SKM-1 (cell line): Measurements from ENCODE around the gene AHCTF1.
"Not testable (repeated sequence)": the region's sequence is repeated elsewhere in the genome, so short reads cannot be mapped to it uniquely, and the experiment has no call there.

Experiments
- DNase-seq: peaks from one replicate; lab custom pipeline; 2025; ENCODE audit not compliant: unreplicated experiment; lab: John Stamatoyannopoulos, UW

Gene AHCTF1

DNA sequence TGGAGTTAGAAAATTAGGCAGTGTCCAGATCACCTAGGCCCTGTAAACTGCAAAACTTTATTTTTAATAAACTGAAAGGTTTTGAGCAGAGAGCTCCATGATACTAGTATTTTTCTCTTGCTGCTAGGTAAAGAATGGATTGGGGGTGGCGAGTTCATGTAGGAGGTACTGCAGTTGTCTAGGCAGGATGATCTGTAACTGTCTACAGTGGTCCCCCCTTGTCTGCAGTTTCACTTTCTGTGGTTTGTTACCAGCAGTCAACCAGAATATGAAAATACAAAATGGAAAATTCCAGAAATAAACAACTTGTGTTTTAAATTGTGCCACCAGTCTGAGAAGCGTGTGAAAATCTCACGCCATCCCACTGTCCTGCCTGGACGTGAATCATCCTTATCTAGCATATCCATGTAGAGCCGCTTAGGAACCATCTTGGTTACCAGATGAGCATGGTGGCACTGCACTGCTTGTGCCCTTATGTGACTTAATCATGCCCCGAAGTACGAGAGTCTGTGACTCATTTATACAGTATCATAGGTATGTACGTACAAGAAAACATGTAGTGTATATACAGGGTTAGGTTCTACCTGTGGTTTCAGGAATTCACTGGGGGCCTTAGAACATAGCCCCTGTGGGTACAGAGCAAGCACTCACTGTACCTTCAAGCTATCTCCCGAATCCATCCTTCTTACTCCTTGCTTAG, 94.2 kb downstream of the AHCTF1 start:
- no peak for DNase-seq

DNA sequence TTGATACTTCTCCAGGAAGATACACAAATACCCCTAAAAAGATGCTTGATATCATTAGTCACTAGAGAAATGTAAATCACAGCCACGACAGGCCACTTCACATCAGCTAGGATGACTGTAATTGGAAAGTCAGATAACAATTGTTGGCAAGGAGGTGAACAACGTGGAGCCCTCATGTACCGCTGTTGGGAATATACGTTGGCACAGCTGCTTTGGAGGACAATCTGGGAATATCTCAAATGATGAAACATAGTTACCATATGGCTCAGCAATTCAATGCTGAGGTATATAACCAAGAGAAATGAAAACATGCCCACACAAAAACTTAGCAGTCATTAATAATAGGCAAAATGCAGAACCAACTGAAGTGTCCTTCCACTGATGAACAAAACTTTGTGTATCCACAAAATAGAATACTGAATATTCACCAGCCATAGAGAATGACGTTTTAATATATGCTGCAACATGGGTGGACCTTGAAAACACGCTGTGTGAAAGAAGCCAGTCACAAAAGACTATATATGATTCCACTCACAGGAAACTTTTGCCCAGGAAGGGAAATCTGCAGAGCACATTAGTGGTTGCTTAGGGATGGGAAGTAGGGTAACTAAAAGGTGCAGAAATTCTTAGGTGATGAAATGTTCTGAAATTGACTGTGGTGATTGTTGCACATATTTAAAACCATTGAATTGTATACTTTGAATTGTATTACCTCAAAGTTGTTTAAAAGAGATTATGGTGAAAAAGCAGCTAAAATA, 95.4 kb downstream of the AHCTF1 start:
- DNase-seq = no peak

DNA sequence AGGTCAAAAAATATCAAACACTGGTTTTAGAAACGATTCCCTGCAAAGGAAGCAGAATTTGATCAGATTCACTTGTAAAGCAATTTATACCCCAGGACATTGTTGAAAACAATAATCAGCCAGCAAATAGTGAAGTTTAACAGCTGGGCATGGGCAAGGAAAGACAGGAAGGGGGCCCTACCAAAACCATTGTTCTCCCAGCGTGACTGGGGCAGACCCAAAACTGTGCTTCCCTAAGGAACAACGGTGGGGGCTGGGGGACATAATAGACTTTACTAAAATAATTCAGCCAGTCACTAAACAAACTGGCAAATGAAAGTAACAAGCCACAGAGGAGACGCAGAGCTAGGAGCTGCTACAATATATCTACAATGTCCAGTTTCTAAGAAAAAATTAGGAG, 100.2 kb downstream of the AHCTF1 start:
- DNase-seq = no peak

DNA sequence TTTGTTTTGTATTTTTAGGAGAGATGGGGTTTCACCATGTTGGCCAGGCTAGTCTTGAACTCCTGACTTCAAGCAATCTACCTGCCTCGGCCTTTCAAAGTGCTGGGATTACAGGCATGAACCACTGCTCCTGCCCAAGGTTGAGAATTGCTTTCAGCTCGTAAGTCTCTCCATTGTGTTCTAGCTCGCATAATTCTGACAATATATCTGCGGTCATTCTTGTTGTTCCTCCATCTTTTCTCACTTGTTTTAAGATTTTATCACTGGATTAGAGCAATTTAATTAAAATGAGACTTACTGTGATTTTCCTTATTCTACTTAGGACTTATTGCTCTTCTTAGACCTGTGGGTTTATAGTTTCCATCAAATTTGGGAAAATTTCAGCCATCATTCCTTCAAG, 102.9 kb downstream of the AHCTF1 start:
- DNase-seq = no peak

DNA sequence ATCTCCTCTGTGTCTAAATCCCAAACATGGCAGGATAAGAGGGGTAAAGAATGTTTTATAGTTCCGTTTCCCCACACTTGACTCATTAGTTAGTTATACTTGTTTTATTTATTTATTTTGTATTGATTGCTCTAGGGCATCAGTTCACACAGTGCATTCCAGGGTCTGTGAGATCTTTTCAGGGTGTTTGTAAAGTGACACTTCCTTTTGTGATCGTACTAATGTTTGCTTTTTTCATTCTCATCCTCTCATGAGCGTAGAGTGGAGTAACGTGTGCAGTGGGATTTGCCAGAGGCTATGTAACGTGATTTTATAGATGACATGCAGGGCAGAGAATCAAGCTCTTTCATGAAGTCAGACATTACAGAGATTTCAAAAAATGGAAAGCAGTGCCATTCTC, 104.4 kb downstream of the AHCTF1 start:
- no peak for DNase-seq

DNA sequence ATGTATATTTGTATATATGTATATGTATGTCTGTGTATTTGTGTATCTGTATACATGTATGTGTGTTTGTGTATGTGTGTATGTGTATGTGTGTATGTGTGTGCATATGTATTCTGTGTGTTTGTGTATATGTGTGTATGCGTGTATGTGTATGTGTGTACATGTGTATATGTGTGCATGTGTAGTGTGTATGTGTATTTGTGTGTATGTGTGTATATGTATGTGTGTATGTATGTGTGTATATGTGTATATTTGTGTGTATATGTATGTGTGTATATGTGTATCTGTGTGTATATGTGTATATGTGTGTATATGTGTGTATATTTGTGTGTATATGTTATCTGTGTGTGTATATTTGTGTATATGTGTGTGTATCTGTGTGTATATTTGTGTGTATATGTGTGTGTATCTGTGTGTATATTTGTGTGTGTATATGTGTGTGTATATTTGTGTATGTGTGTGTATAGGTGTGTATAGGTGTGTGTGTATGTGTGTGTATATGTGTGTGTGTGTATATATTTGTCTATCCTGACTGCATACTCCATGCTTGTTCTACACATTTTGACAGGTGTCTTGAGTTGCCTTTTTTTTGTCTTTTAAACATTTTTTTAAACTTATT, 106.1 kb downstream of the AHCTF1 start:
- no peak for DNase-seq

DNA sequence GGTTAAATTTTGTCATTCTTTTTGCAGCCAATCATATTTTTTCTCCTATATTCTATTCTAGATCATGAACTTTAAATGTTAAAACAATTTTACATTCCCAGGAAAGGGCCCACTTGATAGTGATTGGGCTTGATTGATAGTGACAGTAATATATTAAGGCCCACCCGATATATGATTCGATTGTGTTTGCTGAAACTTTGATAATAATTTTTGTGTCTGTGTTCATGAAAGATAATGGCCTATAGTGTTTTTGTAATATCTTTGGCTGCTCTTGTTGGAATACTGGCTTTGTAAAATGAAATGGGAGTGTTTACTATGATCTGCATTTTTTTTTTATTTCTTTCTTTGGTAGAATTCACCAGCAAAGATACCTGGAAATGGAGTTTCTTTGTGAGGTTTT, 107.2 kb downstream of the AHCTF1 start:
- no peak for DNase-seq

DNA sequence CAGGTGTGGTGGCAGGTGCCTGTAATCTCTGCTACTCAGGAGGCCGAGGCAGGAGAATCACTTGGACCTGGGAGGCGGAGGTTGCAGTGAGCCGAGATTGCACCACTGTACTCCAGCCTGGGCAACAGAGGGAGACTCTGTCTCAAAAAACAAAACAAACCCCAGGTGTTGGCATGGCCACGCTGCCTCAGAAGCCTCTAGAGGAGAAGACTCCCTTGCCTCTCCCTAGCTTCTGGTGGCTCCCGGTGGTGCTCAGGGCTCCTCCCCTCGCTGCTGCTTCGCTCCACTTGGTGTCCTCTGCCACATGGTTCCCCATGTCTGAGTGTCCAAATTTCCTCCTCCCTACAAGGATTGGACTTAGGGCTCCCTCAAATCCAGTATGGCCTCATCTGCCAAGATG, 109.6 kb downstream of the AHCTF1 start:
- DNase-seq = not testable (repeated sequence)

DNA sequence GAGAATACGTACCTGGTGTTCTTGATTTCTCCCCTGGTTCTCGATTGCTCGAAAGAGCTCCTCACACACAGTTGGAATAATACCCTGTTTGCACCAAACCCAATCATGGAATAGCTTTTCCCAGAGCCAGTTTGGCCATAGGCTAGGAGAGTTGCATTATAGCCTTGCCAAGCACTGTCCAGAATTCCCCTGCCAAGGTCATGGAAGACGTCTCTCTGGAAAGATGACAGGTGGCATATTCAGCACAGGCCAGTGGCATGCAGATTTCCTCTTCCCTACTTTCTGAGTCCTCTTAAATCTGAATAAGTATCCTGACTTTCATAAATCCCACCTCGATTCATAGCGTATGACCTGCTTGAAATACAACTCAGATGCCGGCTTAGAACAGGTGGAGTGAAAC, 111.1 kb downstream of the AHCTF1 start:
- no peak for DNase-seq

DNA sequence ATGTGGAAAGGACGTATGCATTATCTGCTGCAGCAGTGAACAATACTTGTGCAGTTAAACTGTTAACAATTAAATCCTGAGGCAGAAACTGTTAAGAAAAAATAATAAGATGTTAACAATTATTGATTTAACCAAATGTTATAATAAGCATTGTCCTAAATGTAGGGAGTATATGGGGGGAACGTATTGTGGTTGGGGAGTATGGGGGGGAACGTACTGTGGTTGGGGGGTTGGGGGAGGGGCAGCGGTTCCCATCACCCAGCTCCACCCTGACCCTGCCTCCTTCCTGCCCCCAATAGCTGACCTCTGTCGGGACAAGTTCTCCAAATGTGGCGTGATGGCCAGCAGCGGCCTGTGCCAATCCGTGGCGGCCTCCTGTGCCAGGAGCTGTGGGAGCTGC, 114.0 kb downstream of the AHCTF1 start:
- peak; percentile 82 for DNase-seq

DNA sequence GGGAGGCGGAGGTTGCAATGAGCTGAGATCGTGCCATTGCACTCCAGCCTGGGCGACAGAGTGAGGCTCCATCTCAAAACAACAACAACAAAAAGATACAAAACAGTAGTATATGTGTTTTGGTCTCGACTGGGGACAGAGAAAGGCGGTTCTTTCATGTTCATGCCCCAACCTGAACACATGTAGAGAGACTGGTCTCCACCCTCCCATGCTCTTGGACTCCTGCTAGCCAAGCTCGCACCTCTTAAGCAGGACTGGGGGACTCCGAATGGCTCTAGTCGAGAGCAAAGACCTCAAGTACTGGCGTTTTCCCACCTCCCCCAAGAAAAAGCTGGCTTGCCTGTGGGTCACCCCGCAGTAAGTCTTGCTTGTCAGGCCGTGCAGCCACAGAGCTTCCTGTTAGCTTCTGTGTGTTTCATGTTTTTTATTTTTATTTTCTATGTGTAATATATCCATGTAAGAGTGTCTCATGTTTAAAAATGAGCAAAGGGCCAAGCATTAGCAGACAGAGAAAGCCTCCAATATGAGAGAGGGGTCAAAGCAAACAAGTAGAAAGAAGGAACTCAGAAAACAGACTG, 116.0 kb downstream of the AHCTF1 start:
- DNase-seq = no peak

DNA sequence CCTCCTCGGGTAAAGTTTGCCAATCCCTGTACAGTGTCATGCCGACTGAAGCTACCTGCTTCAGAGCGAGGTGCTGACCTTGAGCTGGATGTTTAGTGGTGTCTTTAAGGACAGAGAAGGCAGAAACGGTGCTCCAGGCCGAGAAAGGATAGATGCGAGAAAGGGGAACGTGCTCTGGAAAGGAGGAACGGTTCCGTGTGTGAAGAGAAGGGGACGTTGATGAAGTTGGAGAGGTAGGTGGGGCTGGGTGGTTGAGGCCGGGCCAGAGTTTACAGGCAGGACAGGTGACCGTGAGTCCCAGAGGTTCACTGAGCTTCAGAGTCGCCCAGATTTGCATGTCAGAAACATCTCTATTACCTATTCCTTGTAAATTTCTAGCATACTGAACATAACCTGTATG, 116.9 kb downstream of the AHCTF1 start:
- DNase-seq = no peak

DNA sequence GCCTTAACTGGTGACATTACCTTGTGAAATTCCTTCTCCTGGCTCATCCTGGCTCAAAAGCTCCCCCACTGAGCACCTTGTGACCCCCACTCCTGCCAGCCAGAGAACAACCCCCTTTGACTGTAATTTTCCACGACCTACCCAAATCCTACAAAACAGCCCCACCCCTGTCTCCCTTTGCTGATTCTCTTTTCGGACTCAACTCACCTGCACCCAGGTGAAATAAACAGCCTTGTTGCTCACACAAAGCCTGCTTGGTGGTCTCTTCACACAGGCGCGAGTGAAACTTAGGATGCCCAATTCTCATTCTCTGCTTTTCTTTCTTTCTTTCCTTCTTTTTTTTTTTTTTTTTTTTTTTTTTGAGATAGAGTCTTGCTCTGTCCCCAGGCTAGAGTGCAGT, 118.4 kb downstream of the AHCTF1 start:
- not testable (repeated sequence) for DNase-seq

DNA sequence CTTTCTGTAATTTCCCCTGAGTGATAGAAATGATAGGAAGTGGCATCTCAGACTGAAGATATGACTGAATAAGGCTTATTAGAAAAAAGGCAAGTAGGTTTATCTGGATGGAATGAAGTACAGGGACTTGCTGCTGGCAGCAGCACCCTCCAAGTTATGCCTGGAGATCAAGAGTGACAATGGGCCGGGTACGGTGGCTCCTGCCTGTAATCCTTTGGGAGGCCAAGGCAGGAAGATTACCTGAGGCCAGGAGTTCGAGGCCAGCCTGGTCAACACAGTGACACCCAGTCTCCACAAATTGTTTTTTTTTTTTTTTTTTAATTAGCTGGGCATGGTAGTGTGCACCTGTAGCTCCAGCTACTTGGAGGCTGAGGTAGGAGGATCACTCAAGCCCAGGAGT, 119.8 kb downstream of the AHCTF1 start:
- DNase-seq = no peak

DNA sequence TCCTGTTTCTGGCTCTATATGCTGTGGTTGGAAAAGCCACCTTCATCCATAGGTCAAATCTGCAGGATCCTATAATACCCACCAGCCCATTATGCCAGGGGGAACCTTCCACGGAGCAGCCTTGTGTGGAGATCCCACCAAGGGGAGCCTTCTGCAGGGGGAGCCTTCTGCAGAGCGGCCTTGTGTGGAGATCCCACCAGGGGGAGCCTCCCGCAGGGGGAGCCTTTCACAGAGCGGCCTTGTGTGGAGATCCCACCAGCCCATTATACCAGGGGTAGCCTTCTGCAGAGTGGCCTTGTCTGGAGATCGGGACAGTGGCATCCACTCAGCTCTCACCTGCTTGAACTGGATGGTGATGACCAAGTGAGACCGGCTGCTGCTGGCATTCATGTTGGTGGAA, 122.3 kb downstream of the AHCTF1 start:
- no peak for DNase-seq

DNA sequence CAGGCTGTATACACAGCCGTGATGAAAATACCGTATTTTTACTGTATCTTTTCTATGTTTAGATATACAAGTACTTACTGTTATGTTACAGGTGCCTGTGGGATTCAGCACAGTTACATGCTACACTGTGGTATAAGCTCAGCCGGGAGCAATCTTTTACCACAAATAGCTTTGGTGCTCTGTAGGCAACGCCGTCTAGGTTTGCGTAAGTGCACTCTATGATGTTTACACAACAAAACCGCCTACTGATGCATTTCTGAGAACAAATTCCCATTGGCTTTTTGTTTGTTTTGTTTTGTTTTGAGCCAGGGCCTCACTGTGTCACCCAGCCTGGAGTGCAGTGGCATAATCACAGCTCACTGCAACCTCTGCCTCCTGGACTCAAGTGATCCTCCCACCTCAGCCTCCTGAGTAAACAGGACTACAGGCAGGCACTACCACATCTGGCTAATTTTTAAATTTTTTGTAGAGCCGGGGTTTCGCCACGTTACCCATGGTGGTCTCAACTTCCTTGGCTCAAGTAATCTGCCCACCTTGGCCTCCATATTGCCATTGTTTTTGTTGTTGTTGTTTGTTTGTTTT, 126.5 kb downstream of the AHCTF1 start:
- no peak for DNase-seq

DNA sequence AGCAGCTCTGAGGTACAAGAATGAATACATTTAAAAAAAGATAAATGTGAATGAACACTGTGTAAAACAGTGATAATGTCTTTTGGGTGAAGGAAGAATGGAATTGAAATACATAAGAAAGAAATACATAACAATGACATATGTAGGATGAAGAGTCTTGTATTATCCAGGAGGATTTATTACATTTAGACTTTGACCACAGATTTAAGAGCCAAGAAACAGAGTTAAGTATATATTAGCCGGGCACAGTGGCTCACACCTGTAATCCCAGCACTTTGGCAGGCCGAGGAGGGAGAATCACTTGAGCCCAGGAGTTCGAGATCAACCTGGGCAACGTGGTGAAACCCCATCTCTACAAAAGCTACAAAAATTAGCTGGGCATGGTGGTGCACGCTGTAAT, 127.9 kb downstream of the AHCTF1 start:
- no peak for DNase-seq

DNA sequence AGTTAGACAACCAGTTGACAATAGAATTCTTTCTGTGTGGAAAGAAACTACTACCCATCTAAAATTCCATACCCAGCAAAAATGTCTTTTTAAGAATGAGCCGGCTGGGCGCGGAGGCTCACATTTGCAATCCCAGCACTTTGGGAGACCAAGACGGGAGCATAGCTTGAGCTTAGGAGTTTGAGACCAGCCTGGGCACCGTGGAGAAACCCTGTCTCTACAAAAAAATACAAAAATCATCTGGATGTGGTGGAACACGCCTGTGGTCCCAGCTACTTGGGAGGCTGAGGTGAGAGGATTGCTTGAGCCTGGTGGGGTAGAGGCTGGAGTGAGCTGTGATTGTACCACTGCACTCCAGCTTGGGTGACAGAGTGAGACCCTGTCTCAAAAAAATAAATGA, 128.4 kb downstream of the AHCTF1 start:
- no peak for DNase-seq

DNA sequence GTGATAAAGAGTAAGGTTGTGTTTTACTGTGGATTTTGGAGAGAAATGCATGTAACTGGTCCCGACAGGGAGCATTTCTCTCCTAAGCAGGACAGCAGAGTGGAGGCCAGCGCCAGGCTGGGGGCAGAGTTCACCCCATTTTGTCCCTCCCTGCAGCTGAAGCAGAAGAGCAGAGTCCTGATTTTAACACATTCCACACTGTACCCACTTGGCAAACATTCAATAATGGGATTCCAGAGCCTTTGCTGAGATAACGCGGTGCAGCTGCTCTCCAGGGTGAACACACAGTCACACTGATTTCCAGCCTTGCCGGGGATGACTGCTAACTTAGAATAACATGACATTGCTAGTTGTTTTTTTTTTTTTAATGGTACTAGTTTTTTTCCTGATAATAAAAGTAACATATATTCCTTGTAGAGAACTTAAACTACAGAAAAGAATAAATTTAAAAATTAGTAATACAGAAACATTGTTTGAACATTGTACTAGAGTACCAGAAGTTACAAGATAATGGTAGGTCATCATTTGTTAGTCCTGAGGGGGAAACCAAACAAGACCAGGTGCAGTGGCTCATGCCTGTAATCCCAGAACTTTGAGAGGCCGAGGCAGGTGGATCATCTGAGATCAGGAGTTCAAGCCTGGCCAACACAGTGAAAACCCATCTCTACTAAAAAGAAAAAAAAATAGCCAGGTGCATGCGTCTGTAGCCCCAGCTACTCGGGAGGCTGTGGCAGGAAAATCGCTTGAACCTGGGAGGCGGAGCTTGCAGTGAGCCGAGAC, 130.3 kb downstream of the AHCTF1 start:
- no peak for DNase-seq

DNA sequence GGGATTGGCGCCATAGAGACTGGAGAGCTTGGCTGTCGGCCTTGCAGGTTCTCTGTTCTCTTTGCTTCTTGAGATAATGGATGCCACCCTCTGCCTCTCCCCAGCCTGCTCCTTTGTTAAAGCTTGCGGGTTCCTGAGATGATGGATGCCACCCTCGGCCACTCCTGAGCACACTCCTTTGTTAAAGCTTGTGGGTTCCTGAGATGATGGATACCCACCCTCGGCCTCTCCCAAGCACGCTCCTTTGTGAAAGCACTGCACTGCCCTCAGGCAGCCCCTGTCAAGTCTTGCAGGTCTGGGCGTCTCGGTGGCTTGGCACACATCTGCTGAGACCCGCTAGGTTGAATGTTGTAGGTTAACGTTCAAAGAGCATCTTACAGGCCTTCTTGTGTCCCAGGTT, 131.0 kb downstream of the AHCTF1 start:
- DNase-seq = no peak

DNA sequence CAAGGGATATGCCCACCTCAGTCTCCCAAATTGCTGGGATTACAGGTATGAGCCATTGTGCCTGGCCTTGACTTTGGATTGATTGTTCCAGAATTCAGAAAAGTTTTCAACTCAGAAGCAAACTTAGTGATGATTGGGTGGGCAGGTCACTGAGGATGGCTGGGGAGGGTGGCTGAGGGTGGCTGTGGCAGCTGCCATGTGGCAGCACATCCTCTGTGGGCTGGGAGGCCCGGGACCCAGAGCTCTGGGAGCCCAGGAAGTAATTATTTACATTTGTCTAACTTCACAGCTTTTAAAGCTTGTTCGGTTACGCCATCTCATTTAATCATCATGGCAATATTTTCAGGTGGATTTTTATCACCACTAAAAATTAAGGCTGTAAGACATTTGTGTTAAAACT, 131.4 kb downstream of the AHCTF1 start:
- no peak for DNase-seq
